CD4-positive, CD25-positive, alpha-beta regulatory T cell (primary cell): ENCODE results near the gene CATSPERB. TPM values are rescaled to one million over a fixed set of nuclear protein-coding genes. Genes with fewer than 3 reads are reported as not detected.
A peak's percentile ranks its signal among the peaks of the same experiment; 100 is the strongest.

ENCODE experiments used
- ATAC-seq, 2 donors: fragments of 150-1000 bp; cut with Tn5 transposase; one replicate each; pipeline ENCODE4 v1.10.0; 2021; ENCODE audit warnings: low read depth in 2 of 2, moderate number of reproducible peaks in 2 of 2, moderate library complexity in 1 of 2
- DNase-seq, 3 donors: peaks; one replicate each; pipeline versions ENCODE4 v3.0.0 to v3.0.0-alpha.2; 2012 to 2022; ENCODE audit warnings: mixed read lengths in 1 of 3
- H3K27ac ChIP-seq: one replicate; pipeline ENCODE4 v1.7.0; 2013; ENCODE audit warnings: mild to moderate bottlenecking, low read length; ENCODE audit not compliant: insufficient read depth, poor library complexity, severe bottlenecking
- H3K27me3 ChIP-seq: one replicate; pipeline ENCODE4 v1.7.0; 2013; ENCODE audit warnings: low read length; ENCODE audit not compliant: control insufficient read depth, insufficient read depth
- H3K36me3 ChIP-seq: one replicate; pipeline ENCODE4 v1.7.0; 2013; ENCODE audit warnings: mild to moderate bottlenecking, low read length, moderate library complexity; ENCODE audit not compliant: control insufficient read depth, insufficient read depth
- H3K4me1 ChIP-seq: 2 replicates; pipeline ENCODE4 v1.7.0; 2013; ENCODE audit warnings: mild to moderate bottlenecking, low read length; ENCODE audit not compliant: insufficient read depth, control insufficient read depth, poor library complexity, severe bottlenecking
- H3K4me3 ChIP-seq: one replicate; pipeline ENCODE4 v1.7.0; 2013; ENCODE audit warnings: low read depth, mild to moderate bottlenecking, low read length, moderate library complexity
- H3K9me3 ChIP-seq, 2 experiments: 1 replicate in 1 of 2; 2 replicates in 1 of 2; pipeline ENCODE4 v1.7.0; 2013; ENCODE audit warnings: low read length in 2 of 2, mild to moderate bottlenecking in 1 of 2, moderate library complexity in 1 of 2; ENCODE audit not compliant: control insufficient read depth in 2 of 2
- H3K27ac Mint-ChIP-seq, 3 donors: one replicate each; pipeline ENCODE4 v1.8.0; 2020 to 2022; ENCODE audit warnings: mild to moderate bottlenecking in 3 of 3, mixed read lengths in 3 of 3, moderate library complexity in 2 of 3
- H3K27me3 Mint-ChIP-seq: one replicate; pipeline ENCODE4 v1.8.0; 2022; ENCODE audit warnings: mild to moderate bottlenecking, mixed read lengths
- H3K36me3 Mint-ChIP-seq: one replicate; pipeline ENCODE4 v1.8.0; 2020; ENCODE audit warnings: mixed read lengths
- H3K4me1 Mint-ChIP-seq, 4 donors: one replicate each; pipeline ENCODE4 v1.8.0; 2020 to 2022; ENCODE audit warnings: mixed read lengths in 4 of 4, mild to moderate bottlenecking in 1 of 4
- H3K4me3 Mint-ChIP-seq, 4 donors: one replicate each; pipeline ENCODE4 v1.8.0; 2020 to 2022; ENCODE audit warnings: mild to moderate bottlenecking in 4 of 4, mixed read lengths in 4 of 4, moderate library complexity in 3 of 4
- H3K9me3 Mint-ChIP-seq, 7 donors: one replicate each; pipeline ENCODE4 v1.8.0; 2020 to 2022; ENCODE audit warnings: mixed read lengths in 7 of 7, mild to moderate bottlenecking in 3 of 7, moderate library complexity in 2 of 7
- polyA plus RNA-seq, 4 donors: library from polyadenylated mRNA; unstranded; fragments of 300-500 nt; fragmentation: Illumina TruSeq; gene quantifications; one replicate each; pipeline ENCODE4 v1.2.3, GENCODE V29; 2021
- total RNA-seq: library from RNA; stranded (reverse); gene quantifications from one replicate; pipeline ENCODE4 v1.2.3, GENCODE V29; 2022

The CATSPERB gene
- total and polyA plus RNA-seq, 5 donors from 2014 or later = 0.24 to 2.7 TPM; not detected in 3

- peaks cover 5% of the 10 kb centered on the region for H3K27me3 ChIP-seq
- no peak overlapping the region for H3K27ac ChIP-seq
- peak overlapping the region in 2 of 3 donors; percentile 13 to 79 for H3K27ac Mint-ChIP-seq
- no peak overlapping the region for H3K4me3 ChIP-seq
- H3K4me1 ChIP-seq = no peaks in the 10 kb centered on the region
- ATAC-seq = peak in 1 of 2 donors; percentile 18
- H3K27me3 Mint-ChIP-seq = peaks cover 5% of the 10 kb centered on the region
- H3K9me3 Mint-ChIP-seq = peaks cover 0 to 4% (median 0%) of the 10 kb centered on the region in 7 donors
- no peaks in the 10 kb centered on the region for H3K9me3 ChIP-seq
- no peak for DNase-seq
- H3K4me1 Mint-ChIP-seq = peaks cover 0 to 10% (median 4%) of the 10 kb centered on the region in 4 donors
- H3K36me3 Mint-ChIP-seq = no peaks in the 10 kb centered on the region
- H3K36me3 ChIP-seq = no peaks in the 10 kb centered on the region
- no peak overlapping the region for H3K4me3 Mint-ChIP-seq
Observed at GRCh38 chr14:91654836-91655235, 77.0 kb downstream of the CATSPERB start.

GRCh38 chr14:91653451-91653850, 78.4 kb downstream of the CATSPERB start:
- Histone ChIP-seq H3K4me3 (no peak overlapping the region), H3K9me3 (no peaks in the 10 kb centered on the region), H3K27ac (no peak overlapping the region), H3K27me3 (peaks cover 5% of the 10 kb centered on the region), H3K4me1 (no peaks in the 10 kb centered on the region), H3K36me3 (no peaks in the 10 kb centered on the region)
- Mint-ChIP-seq H3K27ac (peak overlapping the region in 1 of 3 donors; percentile 6), H3K36me3 (no peaks in the 10 kb centered on the region), H3K4me3 (no peak overlapping the region), H3K9me3 (peaks cover 0 to 4% (median 0%) of the 10 kb centered on the region in 7 donors), H3K4me1 (peaks cover 0 to 10% (median 4%) of the 10 kb centered on the region in 4 donors), H3K27me3 (peaks cover 8% of the 10 kb centered on the region)
- DNase-seq (no peak), ATAC-seq (no peak)

- ATAC-seq (no peak), DNase-seq (peak in 2 of 3 donors; percentile 47 to 70)
Observed at GRCh38 chr14:91649930-91650329, 82.0 kb downstream of the CATSPERB start.

GRCh38 chr14:91647856-91648255, 84.0 kb downstream of the CATSPERB start:
- no peaks in the 10 kb centered on the region for H3K36me3 ChIP-seq
- H3K4me3 Mint-ChIP-seq = no peak overlapping the region
- no peaks in the 10 kb centered on the region for H3K4me1 ChIP-seq
- H3K4me3 ChIP-seq = no peak overlapping the region
- DNase-seq (no peak), ATAC-seq (no peak)
- peaks cover 16% of the 10 kb centered on the region for H3K27me3 Mint-ChIP-seq
- no peaks in the 10 kb centered on the region for H3K4me1 Mint-ChIP-seq
- no peaks in the 10 kb centered on the region for H3K9me3 ChIP-seq
- peaks cover 0 to 6% (median 2%) of the 10 kb centered on the region in 7 donors for H3K9me3 Mint-ChIP-seq
- no peak overlapping the region for H3K27ac Mint-ChIP-seq
- peaks cover 5% of the 10 kb centered on the region for H3K27me3 ChIP-seq
- H3K36me3 Mint-ChIP-seq = no peaks in the 10 kb centered on the region
- no peak overlapping the region for H3K27ac ChIP-seq

More at GRCh38 chr14:91649930-91650329, 82.0 kb downstream of the CATSPERB start:
- Mint-ChIP-seq H3K4me3 (no peak overlapping the region), H3K36me3 (no peaks in the 10 kb centered on the region), H3K27me3 (peaks cover 16% of the 10 kb centered on the region), H3K27ac (no peak overlapping the region), H3K9me3 (peaks cover 0 to 6% (median 4%) of the 10 kb centered on the region in 7 donors), H3K4me1 (peaks cover 0 to 6% (median 3%) of the 10 kb centered on the region in 4 donors)
- H3K27ac ChIP-seq = no peak overlapping the region
- peaks cover 5% of the 10 kb centered on the region for H3K27me3 ChIP-seq
- H3K36me3 ChIP-seq = no peaks in the 10 kb centered on the region
- H3K4me3 ChIP-seq = no peak overlapping the region
- no peaks in the 10 kb centered on the region for H3K4me1 ChIP-seq
- H3K9me3 ChIP-seq = no peaks in the 10 kb centered on the region

- Histone ChIP-seq H3K4me3 (no peak overlapping the region), H3K4me1 (no peaks in the 10 kb centered on the region), H3K27me3 (no peaks in the 10 kb centered on the region), H3K27ac (no peak overlapping the region), H3K9me3 (no peaks in the 10 kb centered on the region), H3K36me3 (no peaks in the 10 kb centered on the region)
- no peak overlapping the region for H3K4me3 Mint-ChIP-seq
- H3K27me3 Mint-ChIP-seq = no peaks in the 10 kb centered on the region
- H3K27ac Mint-ChIP-seq = peak overlapping the region in 1 of 3 donors; percentile 27
- DNase-seq = no peak
- ATAC-seq = no peak
- no peaks in the 10 kb centered on the region for H3K4me1 Mint-ChIP-seq
- no peaks in the 10 kb centered on the region for H3K36me3 Mint-ChIP-seq
- H3K9me3 Mint-ChIP-seq = peaks cover 0 to 1% (median 0%) of the 10 kb centered on the region in 7 donors
Observed at GRCh38 chr14:91636604-91637003, 95.3 kb downstream of the CATSPERB start.

- H3K4me1 Mint-ChIP-seq = no peaks in the 10 kb centered on the region
- peaks cover 6% of the 10 kb centered on the region for H3K36me3 Mint-ChIP-seq
- no peak overlapping the region for H3K4me3 Mint-ChIP-seq
Observed at GRCh38 chr14:91624757-91625156, 107.1 kb downstream of the CATSPERB start.

GRCh38 chr14:91614187-91614586, 117.7 kb downstream of the CATSPERB start:
- no peak for ATAC-seq

More at GRCh38 chr14:91624757-91625156, 107.1 kb downstream of the CATSPERB start:
- Histone ChIP-seq H3K4me1 (no peaks in the 10 kb centered on the region), H3K36me3 (no peaks in the 10 kb centered on the region), H3K27me3 (peaks cover under 1% of the 10 kb centered on the region), H3K9me3 (no peaks in the 10 kb centered on the region), H3K27ac (no peak overlapping the region), H3K4me3 (no peak overlapping the region)
- DNase-seq (no peak), ATAC-seq (no peak)
- Mint-ChIP-seq H3K27ac (no peak overlapping the region), H3K27me3 (peaks cover 36% of the 10 kb centered on the region), H3K9me3 (peaks cover 0 to 4% (median 0%) of the 10 kb centered on the region in 7 donors)

GRCh38 chr14:91613459-91614112, 118.3 kb downstream of the CATSPERB start:
- Mint-ChIP-seq H3K36me3 (no peaks in the 10 kb centered on the region), H3K4me1 (no peaks in the 10 kb centered on the region), H3K27ac (no peak overlapping the region), H3K9me3 (no peaks in the 10 kb centered on the region), H3K27me3 (peaks cover 4% of the 10 kb centered on the region), H3K4me3 (no peak overlapping the region)
- Histone ChIP-seq H3K9me3 (no peaks in the 10 kb centered on the region), H3K4me3 (no peak overlapping the region), H3K36me3 (no peaks in the 10 kb centered on the region), H3K4me1 (no peaks in the 10 kb centered on the region), H3K27ac (no peak overlapping the region), H3K27me3 (no peaks in the 10 kb centered on the region)
- no peak for ATAC-seq
- no peak for DNase-seq

More at GRCh38 chr14:91614187-91614586, 117.7 kb downstream of the CATSPERB start:
- no peaks in the 10 kb centered on the region for H3K4me1 ChIP-seq
- no peaks in the 10 kb centered on the region for H3K36me3 Mint-ChIP-seq
- H3K4me3 ChIP-seq = no peak overlapping the region
- H3K27ac Mint-ChIP-seq = no peak overlapping the region
- DNase-seq = no peak
- no peaks in the 10 kb centered on the region for H3K4me1 Mint-ChIP-seq
- H3K27ac ChIP-seq = no peak overlapping the region
- no peaks in the 10 kb centered on the region for H3K9me3 Mint-ChIP-seq
- no peaks in the 10 kb centered on the region for H3K9me3 ChIP-seq
- no peaks in the 10 kb centered on the region for H3K27me3 ChIP-seq
- H3K4me3 Mint-ChIP-seq = no peak overlapping the region
- H3K36me3 ChIP-seq = no peaks in the 10 kb centered on the region
- H3K27me3 Mint-ChIP-seq = peaks cover 4% of the 10 kb centered on the region
